Kidney (tissue), 14 donors: ENCODE data around the gene REG1A. TPM values are rescaled to one million over a fixed set of nuclear protein-coding genes. Genes with fewer than 3 reads are reported as not detected.

Experiments used
- DNase-seq, 5 donors: peaks; one replicate each; pipeline ENCODE4 v3.0.0-alpha.2; 2013 to 2020
- FAIRE-seq: peaks from 2 replicates; lab custom pipeline; 2012; peaks lifted over from hg19 to GRCh38; lab: Jason Lieb, UNC
- H3K27ac ChIP-seq, 2 donors: one replicate each; pipeline ENCODE4 v1.7.0; 2013; ENCODE audit warnings: low read depth in 2 of 2, low read length in 2 of 2, inconsistent platforms in 1 of 2
- H3K27me3 ChIP-seq: one replicate; pipeline ENCODE4 v1.7.1; 2013; ENCODE audit warnings: low read length, inconsistent platforms; ENCODE audit not compliant: control insufficient read depth, insufficient read depth
- H3K36me3 ChIP-seq, 3 donors: one replicate each; pipeline versions ENCODE4 v1.7.0 to v1.7.1; 2013; ENCODE audit warnings: low read length in 3 of 3, control low read depth in 1 of 3, inconsistent platforms in 1 of 3; ENCODE audit not compliant: insufficient read depth in 3 of 3, control insufficient read depth in 2 of 3
- H3K4me1 ChIP-seq, 3 donors: one replicate each; pipeline versions ENCODE4 v1.7.0 to v1.7.1; 2013; ENCODE audit warnings: low read length in 3 of 3, inconsistent platforms in 1 of 3, low read depth in 1 of 3; ENCODE audit not compliant: control insufficient read depth in 2 of 3, insufficient read depth in 2 of 3
- H3K4me3 ChIP-seq, 3 donors: one replicate each; pipeline versions ENCODE4 v1.7.0 to v1.8.1; 2013; ENCODE audit warnings: low read length in 3 of 3, control low read depth in 1 of 3, inconsistent platforms in 1 of 3
- H3K9ac ChIP-seq, 3 donors: one replicate each; pipeline versions ENCODE4 v1.7.0 to v1.7.1; 2013; ENCODE audit warnings: low read length in 3 of 3, control low read depth in 1 of 3, inconsistent platforms in 1 of 3
- H3K9me3 ChIP-seq, 3 donors: one replicate each; pipeline versions ENCODE4 v1.7.0 to v1.7.1; 2013; ENCODE audit warnings: low read length in 3 of 3, control low read depth in 1 of 3, inconsistent platforms in 1 of 3; ENCODE audit not compliant: control insufficient read depth in 2 of 3, insufficient read depth in 1 of 3
- CTCF ChIP-seq: IDR thresholded peaks from 3 replicates; pipeline ENCODE4 v1.5.1; 2012; ENCODE audit warnings: mild to moderate bottlenecking, moderate library complexity, borderline replicate concordance; ENCODE audit not compliant: insufficient read depth; ENCODE audit errors: extremely low read depth
- intact Hi-C: fragments of 100-400 bp; cut with DNase I; formaldehyde crosslinking; loops from one replicate; pipeline ENCODE4 v1.11.1; 2022
- polyA plus RNA-seq: library from polyadenylated mRNA; stranded (reverse); fragments of 350-450 nt; fragmentation: Illumina TruSeq; extraction: RNeasy Lipid Tissue Mini Kit (QIAGEN cat#74804); gene quantifications from one replicate; pipeline ENCODE4 v1.2.3, GENCODE V29; 2014; ENCODE audit warnings: low read depth, low replicate concordance; ENCODE audit not compliant: insufficient read depth
- total RNA-seq: library from RNA; stranded (reverse); fragmentation: NEBNext Ultra II Directional; extraction: Animal tissue kit (Norgen Biotek cat#: 25700); gene quantifications from one replicate; pipeline ENCODE4 v1.2.1, GENCODE V29; 2021
- donor health status: control.
- donor health status: control.
- donor health status: control.
- donor health status: control.
- donor health status: control.
- donor health status: DM: yes; HTN: yes; CAD: no.
- donor health status: Normal renal cell carcinoma (clear cell type).

REG1A gene
- total and polyA plus RNA-seq, 2 donors from 2014 or later: 215 to 430 TPM

- H3K36me3 ChIP-seq: no peaks in the 10 kb centered on the region
- H3K9ac ChIP-seq: no peak overlapping the region
- intact Hi-C loops: no loop called here
- H3K4me3 ChIP-seq: no peak overlapping the region
- H3K4me1 ChIP-seq: no peaks in the 10 kb centered on the region
- no peak overlapping the region for H3K27ac ChIP-seq
- no peak for DNase-seq
- no peaks in the 10 kb centered on the region for H3K27me3 ChIP-seq
- TF ChIP-seq CTCF: no peak
- no peak for FAIRE-seq
- H3K9me3 ChIP-seq: no peaks in the 10 kb centered on the region
Observed at GRCh38 chr2:79125721-79125985, 5.4 kb downstream of the REG1A start.

DNA sequence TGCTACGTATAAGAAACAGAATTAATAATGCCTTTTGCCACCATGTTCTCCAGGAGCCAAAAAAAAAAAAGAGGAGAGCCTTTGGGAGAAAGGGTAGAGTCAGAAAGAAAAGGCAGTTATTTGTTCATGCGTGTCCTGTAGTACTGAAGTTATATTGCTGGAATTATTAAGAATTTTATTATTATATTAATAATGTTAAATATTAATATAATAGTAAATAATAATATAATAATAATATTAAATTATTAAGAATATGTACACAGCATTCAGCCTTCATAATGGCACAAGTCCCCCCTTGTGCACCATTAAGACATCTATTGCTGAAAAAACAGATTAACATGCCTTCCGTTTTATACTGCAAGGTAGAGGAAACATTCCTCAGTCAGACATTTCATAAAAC is 8.1 kb downstream of the REG1A start:
- H3K36me3 ChIP-seq: no peaks in the 10 kb centered on the region
- H3K4me3 ChIP-seq: no peak overlapping the region
- intact Hi-C loops: no loop called here
- H3K27me3 ChIP-seq: no peaks in the 10 kb centered on the region
- no peak overlapping the region for H3K27ac ChIP-seq
- no peaks in the 10 kb centered on the region for H3K4me1 ChIP-seq
- FAIRE-seq (no peak), DNase-seq (no peak)
- H3K9ac ChIP-seq: no peak overlapping the region
- no peaks in the 10 kb centered on the region for H3K9me3 ChIP-seq
- TF ChIP-seq CTCF: no peak

DNA sequence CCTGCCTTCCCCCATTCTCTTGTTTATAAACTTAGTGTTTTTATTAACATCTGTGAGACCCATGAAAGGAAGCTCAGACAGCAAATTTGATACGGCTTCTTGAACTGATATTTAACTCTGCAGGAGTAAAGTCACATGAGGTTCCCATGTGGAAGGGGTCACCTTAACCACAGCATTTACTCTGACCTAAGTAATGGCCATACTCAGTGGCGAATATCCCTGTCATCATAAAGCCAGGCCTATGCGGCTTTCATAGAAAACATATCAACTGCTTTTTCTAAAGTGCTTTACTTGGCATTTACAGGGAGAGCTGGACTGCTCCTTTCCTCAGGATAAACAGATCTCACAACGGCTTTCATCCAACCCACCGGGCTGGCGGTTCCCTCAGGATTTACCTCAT is 9.0 kb downstream of the REG1A start:
- Histone ChIP-seq H3K4me3 (no peak overlapping the region), H3K36me3 (no peaks in the 10 kb centered on the region), H3K27me3 (no peaks in the 10 kb centered on the region), H3K4me1 (no peaks in the 10 kb centered on the region), H3K9ac (no peak overlapping the region), H3K9me3 (no peaks in the 10 kb centered on the region), H3K27ac (no peak overlapping the region)
- DNase-seq (no peak), FAIRE-seq (no peak)
- TF ChIP-seq CTCF: no peak
- intact Hi-C loops: no loop called here

- Histone ChIP-seq H3K27ac (no peak overlapping the region), H3K9ac (no peak overlapping the region), H3K27me3 (no peaks in the 10 kb centered on the region), H3K36me3 (no peaks in the 10 kb centered on the region), H3K9me3 (no peaks in the 10 kb centered on the region), H3K4me1 (no peaks in the 10 kb centered on the region), H3K4me3 (no peak overlapping the region)
- TF ChIP-seq CTCF: no peak
- FAIRE-seq (no peak), DNase-seq (no peak)
- intact Hi-C loops: no loop called here
Observed at GRCh38 chr2:79129804-79130203, 9.5 kb downstream of the REG1A start.
